K562 (cell line): Measurements from ENCODE around the gene CAMKV. TPM values are rescaled to one million over a fixed set of nuclear protein-coding genes. Genes with fewer than 3 reads are reported as not detected.

Experiments used
- ATAC-seq: fragments of 200-7000 bp; cut with Tn5 transposase; 3 replicates; pipeline ENCODE4 v1.9.1; 2020; ENCODE audit warnings: moderate library complexity
- BruUV-seq: library from RNA; stranded (reverse); fragments of 400-500 nt; replicated peaks from 2 replicates; lab custom pipeline; 2021; lab: Mats Ljungman, UMichigan
- CTCF ChIA-PET: fragments of 300-600 bp; formaldehyde crosslinking; extraction: SDS; loops from one replicate; lab custom pipeline; 2021; ENCODE audit warnings: low intra/inter-chr PET ratio; lab: Yijun Ruan, JAX
- POLR2A ChIA-PET: fragments of 300-600, 350-650 bp; sonication (Branson Sonifier 250); formaldehyde crosslinking; extraction: SDS; loops from one replicate; lab custom pipeline; 2021; ENCODE audit warnings: antibody characterized with exemption, inconsistent platforms; lab: Yijun Ruan, JAX
- DNase-seq, 4 experiments: peaks; one replicate each; pipeline versions ENCODE4 v3.0.0 to v3.0.0-alpha.2; 2011 to 2018; ENCODE audit warnings: low spot score in 3 of 4, mixed read lengths in 3 of 4; ENCODE audit errors: extremely low read depth in 1 of 4
- FAIRE-seq: peaks from 2 replicates; lab custom pipeline; 2011; peaks lifted over from hg19 to GRCh38; lab: Jason Lieb, UNC
- H2AFZ ChIP-seq: 2 replicates; pipeline ENCODE4 v1.6.0; 2011; ENCODE audit warnings: low read depth, low read length, control low read depth, inconsistent platforms
- H3K27ac ChIP-seq: fragments of 200-600 bp; 3 replicates; pipeline ENCODE4 v1.8.0; 2011; ENCODE audit warnings: low read depth, mild to moderate bottlenecking, control low read depth, inconsistent platforms, low read length, moderate library complexity, mixed read lengths; ENCODE audit errors: extremely low read depth
- H3K27me3 ChIP-seq, 2 experiments: fragments of 300-600 bp in 1 of 2; 2 replicates in 1 of 2; 3 replicates in 1 of 2; pipeline versions ENCODE4 v1.6.0 to v1.8.0; 2011; ENCODE audit warnings: inconsistent platforms in 2 of 2, low read length in 2 of 2, mild to moderate bottlenecking in 1 of 2, mixed read lengths in 1 of 2, moderate library complexity in 1 of 2; ENCODE audit not compliant: control insufficient read depth in 2 of 2, insufficient read depth in 2 of 2
- H3K36me3 ChIP-seq: fragments of 300-600 bp; 3 replicates; pipeline ENCODE4 v1.8.0; 2011; ENCODE audit warnings: mild to moderate bottlenecking, low read length, inconsistent platforms; ENCODE audit not compliant: control insufficient read depth, insufficient read depth
- H3K4me1 ChIP-seq, 2 experiments: fragments of 200-600 bp in 1 of 2; replicated peaks in 1 of 2; 2 replicates in 1 of 2; 3 replicates in 1 of 2; pipeline versions ENCODE4 v1.5.1 to v1.8.0; 2011; ENCODE audit warnings: inconsistent platforms in 2 of 2, low read length in 2 of 2, mild to moderate bottlenecking in 1 of 2, mixed read lengths in 1 of 2, moderate library complexity in 1 of 2; ENCODE audit not compliant: control insufficient read depth in 2 of 2, insufficient read depth in 2 of 2
- H3K4me2 ChIP-seq: 2 replicates; pipeline ENCODE4 v1.6.1; 2011; ENCODE audit warnings: low read length, control low read depth, inconsistent platforms, mixed read lengths; ENCODE audit not compliant: insufficient read depth
- H3K4me3 ChIP-seq: fragments of 200-600 bp; sonication (generic), shearing (Covaris generic); 2 replicates; pipeline ENCODE4 v1.5.1; 2016; ENCODE audit warnings: control low read depth, inconsistent platforms
- H3K79me2 ChIP-seq: fragments of 200-600 bp; 3 replicates; pipeline ENCODE4 v1.8.0; 2011; ENCODE audit warnings: low read length, inconsistent platforms; ENCODE audit not compliant: control insufficient read depth, insufficient read depth
- H3K9ac ChIP-seq, 2 experiments: 2 replicates each; pipeline versions ENCODE4 v1.6.0 to v1.6.1; 2011; ENCODE audit warnings: low read depth in 2 of 2, low read length in 2 of 2, control low read depth in 1 of 2, inconsistent platforms in 1 of 2, mild to moderate bottlenecking in 1 of 2, mixed read lengths in 1 of 2; ENCODE audit not compliant: insufficient read depth in 1 of 2
- H3K9me1 ChIP-seq: one replicate; pipeline ENCODE4 v1.6.0; 2011; ENCODE audit warnings: inconsistent platforms, mild to moderate bottlenecking, low read length, moderate library complexity; ENCODE audit not compliant: control insufficient read depth, insufficient read depth
- H3K9me3 ChIP-seq: replicated peaks from 2 replicates; pipeline ENCODE4 v1.5.1; 2011; ENCODE audit warnings: low read depth, low read length, inconsistent platforms; ENCODE audit not compliant: control insufficient read depth, insufficient read depth
- H4K20me1 ChIP-seq: replicated peaks from 2 replicates; pipeline ENCODE4 v1.6.1; 2011; ENCODE audit warnings: low read length, inconsistent platforms, mixed read lengths; ENCODE audit not compliant: control insufficient read depth, insufficient read depth
- CHD2 ChIP-seq: IDR thresholded peaks from 2 replicates; pipeline ENCODE4 v1.6.1; 2011; ENCODE audit warnings: low read depth, low read length
- CHD4 ChIP-seq: fragments of 200-600 bp; sonication (generic); IDR thresholded peaks from 3 replicates; pipeline ENCODE4 v1.6.1; 2012; ENCODE audit warnings: low read depth, mild to moderate bottlenecking, mixed read lengths, low read length, inconsistent platforms; ENCODE audit not compliant: insufficient read depth, insufficient replicate concordance, poor library complexity, severe bottlenecking
- CREB3L1 ChIP-seq: fragments of 450-650 bp; IDR thresholded peaks from 2 replicates; pipeline ENCODE4 v1.6.1; 2014; ENCODE audit warnings: low read depth, mild to moderate bottlenecking, moderate library complexity, borderline replicate concordance
- ILF3 ChIP-seq: fragments of 450-650 bp; IDR thresholded peaks from 2 replicates; pipeline ENCODE4 v1.6.1; 2018; ENCODE audit warnings: antibody characterized with exemption, mild to moderate bottlenecking, moderate library complexity, borderline replicate concordance
- L3MBTL2 ChIP-seq: fragments of 450-650 bp; IDR thresholded peaks from 2 replicates; pipeline ENCODE4 v1.6.1; 2016; ENCODE audit warnings: mild to moderate bottlenecking, moderate library complexity
- MECOM ChIP-seq: fragments of 250-450 bp; sonication (Bioruptor Pico); IDR thresholded peaks from 2 replicates; pipeline ENCODE4 v1.8.0; 2022; ENCODE audit warnings: inconsistent platforms
- MXI1 ChIP-seq: IDR thresholded peaks from 2 replicates; pipeline ENCODE4 v1.6.1; 2011; ENCODE audit warnings: low read depth, mild to moderate bottlenecking, improper control_type of control experiment, low read length
- NFIX ChIP-seq: fragments of 250-450 bp; sonication (Bioruptor Pico); IDR thresholded peaks from 2 replicates; pipeline ENCODE4 v1.4.0; 2020; ENCODE audit warnings: low read depth, mild to moderate bottlenecking, moderate library complexity
- ZBTB2 ChIP-seq: fragments of 450-650 bp; IDR thresholded peaks from 2 replicates; pipeline ENCODE4 v1.6.1; 2016; ENCODE audit warnings: antibody characterized with exemption
- ZBTB43 ChIP-seq: sonication (generic); formaldehyde crosslinking; IDR thresholded peaks from 2 replicates; pipeline ENCODE4 v1.8.0; 2023; ENCODE audit warnings: mild to moderate bottlenecking, missing genetic modification reagents
- ZNF232 ChIP-seq: sonication (generic); formaldehyde crosslinking; IDR thresholded peaks from 2 replicates; pipeline ENCODE4 v1.8.0; 2022; ENCODE audit warnings: mild to moderate bottlenecking, missing genetic modification reagents
- ZNF398 ChIP-seq: fragments of 250-450 bp; sonication (Bioruptor Pico); IDR thresholded peaks from 2 replicates; pipeline ENCODE4 v1.8.0; 2021; ENCODE audit warnings: moderate library complexity, mild to moderate bottlenecking, inconsistent platforms
- ZNF436 ChIP-seq: fragments of 250-450, 450-650 bp; sonication (Bioruptor Pico); formaldehyde crosslinking; IDR thresholded peaks from 2 replicates; pipeline ENCODE4 v1.7.0; 2020; ENCODE audit warnings: mild to moderate bottlenecking
- ZNF583 ChIP-seq: fragments of 250-450 bp; sonication (Bioruptor Pico); IDR thresholded peaks from 2 replicates; pipeline ENCODE4 v1.4.0; 2020
- WGBS: fragments of 100-300 bp; shearing (Covaris generic); methylation state at CpG from one replicate; pipeline ENCODE4 v1.1.6; 2016; ENCODE audit warnings: low coverage, mixed read lengths; ENCODE audit not compliant: insufficient coverage; ENCODE audit errors: missing lambda C conversion rate; 5-methylcytosine and 5-hydroxymethylcytosine counted together
- in situ Hi-C: fragments of 300-500 bp; cut with MboI; formaldehyde crosslinking; loops from 4 replicates; pipeline ENCODE4 v1.15.0; 2018; ENCODE audit warnings: inconsistent platforms, mixed read lengths
- intact Hi-C: fragments of 100-400 bp; cut with micrococcal nuclease; formaldehyde crosslinking; loops from 2 replicates; pipeline ENCODE4 v1.14.2; 2022
- polyA plus RNA-seq, 8 experiments: library from polyadenylated mRNA; depleted of rRNA in 4 of 8; stranded (reverse) in 5 of 8; unstranded in 3 of 8; fragments of >200 nt; fragmentation: Nextera tagmentation in 2 of 8; fragmentation: Illumina TruSeq in 1 of 8; extraction: Ambion mirVana in 2 of 8; extraction: Trizol in 1 of 8; gene quantifications; 2 replicates each; pipeline versions ENCODE4 v1.2.1 to v1.2.3, GENCODE V29; 2011 to 2014; ENCODE audit warnings: inconsistent platforms in 1 of 8, missing spikeins in 1 of 8
- total RNA-seq, 7 experiments: library from RNA; depleted of rRNA in 6 of 7; stranded (reverse); fragments of >200 nt in 6 of 7; fragmentation: Illumina TruSeq in 2 of 7; extraction: Trizol in 2 of 7; gene quantifications; 2 replicates each; pipeline versions ENCODE4 v1.2.1 to v1.2.3, GENCODE V29; 2011 to 2021; ENCODE audit warnings: low replicate concordance in 1 of 7

Gene CAMKV
- total and polyA plus RNA-seq, 9 of the 15 experiments (the other 6 are each of a cell fraction or from before 2014, with no cell fraction given) = 0.08 to 2.7 (median 0.79) TPM

DNA sequence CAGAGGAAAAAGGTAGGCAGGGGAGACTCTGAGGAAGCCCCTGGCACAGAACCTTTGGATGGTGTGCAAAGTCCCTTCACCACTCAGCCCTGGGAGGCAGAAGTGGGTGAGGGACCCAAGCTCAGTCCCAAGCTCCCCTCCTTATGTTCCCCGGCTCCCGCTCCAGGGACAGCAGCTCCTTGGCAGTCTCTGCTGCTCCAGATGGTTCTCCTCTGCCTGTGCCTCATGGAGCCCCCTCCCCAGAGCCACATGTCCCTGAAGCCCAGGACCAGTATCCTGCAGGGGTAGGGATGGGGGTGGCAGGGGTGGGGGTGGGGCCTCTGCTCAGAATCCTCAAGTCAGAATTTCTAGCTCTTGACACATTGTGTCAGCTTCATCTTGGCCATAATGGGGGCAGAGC is 8.0 kb upstream of the CAMKV start:
- POLR2A ChIA-PET = interaction anchor here (1.0 to 1.1 kb wide), 2 partner anchors 15 to 52 kb away, joined by 3 to 4 read pairs; partner anchors contain the start of gene MON1A
- Histone ChIP-seq H3K9ac (no peak overlapping the region), H3K4me2 (no peak overlapping the region), H3K79me2 (no peaks in the 10 kb centered on the region), H4K20me1 (no peaks in the 10 kb centered on the region; the same call in 1 of the 2 replicates), H3K9me3 (no peaks in the 10 kb centered on the region), H3K27ac (no peak overlapping the region), H3K36me3 (no peaks in the 10 kb centered on the region), H3K4me1 (peaks cover 11 to 20% of the 10 kb centered on the region in 2 experiments; a peak in 4 of 5 replicates), H3K27me3 (peaks cover 0 to 7% of the 10 kb centered on the region in 2 experiments; a peak in 2 of 5 replicates), H2AFZ (no peak overlapping the region), H3K9me1 (no peaks in the 10 kb centered on the region), H3K4me3 (no peak overlapping the region)
- WGBS = 20% methylated on average over 2 of the region's 2 CpGs
- DNase-seq = no peak
- no TSS peak for BruUV-seq
- ATAC-seq = no peak
- FAIRE-seq = no peak
- intact Hi-C loops = no loop called here
- in situ Hi-C loops = no loop called here
- CTCF ChIA-PET = no interaction called here
- TF ChIP-seq MECOM (CRISPR knock-in tag) (no peak), ZBTB2 (no peak), ILF3 (no peak), ZNF583 (CRISPR knock-in tag) (no peak), CREB3L1 (no peak), NFIX (CRISPR knock-in tag) (no peak), ZNF436 (no peak), ZNF398 (CRISPR knock-in tag) (no peak), ZNF232 (CRISPR knock-in tag) (no peak), CHD4 (no peak), ZBTB43 (CRISPR knock-in tag) (no peak), CHD2 (no peak), L3MBTL2 (no peak), MXI1 (no peak)
